K562 (cell line): ENCODE data around the gene HSBP1L1. TPM values are rescaled to one million over a fixed set of nuclear protein-coding genes. Genes with fewer than 3 reads are reported as not detected.

Experiments
- ATAC-seq: fragments of 200-7000 bp; cut with Tn5 transposase; 3 replicates; pipeline ENCODE4 v1.9.1; 2020; ENCODE audit warnings: moderate library complexity
- BruUV-seq: library from RNA; stranded (reverse); fragments of 400-500 nt; replicated peaks from 2 replicates; lab custom pipeline; 2021; lab: Mats Ljungman, UMichigan
- CTCF ChIA-PET: fragments of 300-600 bp; formaldehyde crosslinking; extraction: SDS; loops from one replicate; lab custom pipeline; 2021; ENCODE audit warnings: low intra/inter-chr PET ratio; lab: Yijun Ruan, JAX
- POLR2A ChIA-PET: fragments of 300-600, 350-650 bp; sonication (Branson Sonifier 250); formaldehyde crosslinking; extraction: SDS; loops from one replicate; lab custom pipeline; 2021; ENCODE audit warnings: antibody characterized with exemption, inconsistent platforms; lab: Yijun Ruan, JAX
- DNase-seq, 4 experiments: peaks; one replicate each; pipeline versions ENCODE4 v3.0.0 to v3.0.0-alpha.2; 2011 to 2018; ENCODE audit warnings: low spot score in 3 of 4, mixed read lengths in 3 of 4; ENCODE audit errors: extremely low read depth in 1 of 4
- FAIRE-seq: peaks from 2 replicates; lab custom pipeline; 2011; peaks lifted over from hg19 to GRCh38; lab: Jason Lieb, UNC
- H2AFZ ChIP-seq: 2 replicates; pipeline ENCODE4 v1.6.0; 2011; ENCODE audit warnings: low read depth, low read length, control low read depth, inconsistent platforms
- H3K27ac ChIP-seq: fragments of 200-600 bp; 3 replicates; pipeline ENCODE4 v1.8.0; 2011; ENCODE audit warnings: low read depth, mild to moderate bottlenecking, control low read depth, inconsistent platforms, low read length, moderate library complexity, mixed read lengths; ENCODE audit errors: extremely low read depth
- H3K27me3 ChIP-seq, 2 experiments: fragments of 300-600 bp in 1 of 2; 2 replicates in 1 of 2; 3 replicates in 1 of 2; pipeline versions ENCODE4 v1.6.0 to v1.8.0; 2011; ENCODE audit warnings: inconsistent platforms in 2 of 2, low read length in 2 of 2, mild to moderate bottlenecking in 1 of 2, mixed read lengths in 1 of 2, moderate library complexity in 1 of 2; ENCODE audit not compliant: control insufficient read depth in 2 of 2, insufficient read depth in 2 of 2
- H3K36me3 ChIP-seq: fragments of 300-600 bp; 3 replicates; pipeline ENCODE4 v1.8.0; 2011; ENCODE audit warnings: mild to moderate bottlenecking, low read length, inconsistent platforms; ENCODE audit not compliant: control insufficient read depth, insufficient read depth
- H3K4me1 ChIP-seq, 2 experiments: fragments of 200-600 bp in 1 of 2; replicated peaks in 1 of 2; 2 replicates in 1 of 2; 3 replicates in 1 of 2; pipeline versions ENCODE4 v1.5.1 to v1.8.0; 2011; ENCODE audit warnings: inconsistent platforms in 2 of 2, low read length in 2 of 2, mild to moderate bottlenecking in 1 of 2, mixed read lengths in 1 of 2, moderate library complexity in 1 of 2; ENCODE audit not compliant: control insufficient read depth in 2 of 2, insufficient read depth in 2 of 2
- H3K4me2 ChIP-seq: 2 replicates; pipeline ENCODE4 v1.6.1; 2011; ENCODE audit warnings: low read length, control low read depth, inconsistent platforms, mixed read lengths; ENCODE audit not compliant: insufficient read depth
- H3K4me3 ChIP-seq: fragments of 200-600 bp; sonication (generic), shearing (Covaris generic); 2 replicates; pipeline ENCODE4 v1.5.1; 2016; ENCODE audit warnings: control low read depth, inconsistent platforms
- H3K79me2 ChIP-seq: fragments of 200-600 bp; 3 replicates; pipeline ENCODE4 v1.8.0; 2011; ENCODE audit warnings: low read length, inconsistent platforms; ENCODE audit not compliant: control insufficient read depth, insufficient read depth
- H3K9ac ChIP-seq, 2 experiments: 2 replicates each; pipeline versions ENCODE4 v1.6.0 to v1.6.1; 2011; ENCODE audit warnings: low read depth in 2 of 2, low read length in 2 of 2, control low read depth in 1 of 2, inconsistent platforms in 1 of 2, mild to moderate bottlenecking in 1 of 2, mixed read lengths in 1 of 2; ENCODE audit not compliant: insufficient read depth in 1 of 2
- H3K9me1 ChIP-seq: one replicate; pipeline ENCODE4 v1.6.0; 2011; ENCODE audit warnings: inconsistent platforms, mild to moderate bottlenecking, low read length, moderate library complexity; ENCODE audit not compliant: control insufficient read depth, insufficient read depth
- H3K9me3 ChIP-seq: replicated peaks from 2 replicates; pipeline ENCODE4 v1.5.1; 2011; ENCODE audit warnings: low read depth, low read length, inconsistent platforms; ENCODE audit not compliant: control insufficient read depth, insufficient read depth
- H4K20me1 ChIP-seq: replicated peaks from 2 replicates; pipeline ENCODE4 v1.6.1; 2011; ENCODE audit warnings: low read length, inconsistent platforms, mixed read lengths; ENCODE audit not compliant: control insufficient read depth, insufficient read depth
- BRD4 ChIP-seq: fragments of 200-600 bp; sonication (generic); IDR thresholded peaks from 2 replicates; pipeline ENCODE4 v1.6.1; 2017; ENCODE audit warnings: inconsistent platforms
- CBX8 ChIP-seq: fragments of 200-600 bp; sonication (generic); IDR thresholded peaks from 2 replicates; pipeline ENCODE4 v1.6.1; 2012; ENCODE audit warnings: borderline replicate concordance, mixed run types, low read depth, mild to moderate bottlenecking, moderate library complexity, mixed read lengths, low read length, control low read depth, inconsistent platforms; ENCODE audit not compliant: poor library complexity, severe bottlenecking; ENCODE audit errors: extremely low read depth
- HMG20B ChIP-seq: fragments of 250-450 bp; sonication (Bioruptor Pico); IDR thresholded peaks from 2 replicates; pipeline ENCODE4 v1.5.0; 2021; ENCODE audit warnings: mild to moderate bottlenecking
- HOXB6 ChIP-seq: fragments of 250-450 bp; sonication (Bioruptor Pico); IDR thresholded peaks from 2 replicates; pipeline ENCODE4 v1.5.1; 2022; ENCODE audit warnings: mild to moderate bottlenecking, borderline replicate concordance
- ZNF589 ChIP-seq: fragments of 200-800 bp; sonication (Bioruptor generic); IDR thresholded peaks from 2 replicates; pipeline ENCODE4 v1.6.1; 2016; ENCODE audit warnings: low read depth, missing genetic modification characterization, missing compliant biosample characterization
- WGBS: fragments of 100-300 bp; shearing (Covaris generic); methylation state at CpG from one replicate; pipeline ENCODE4 v1.1.6; 2016; ENCODE audit warnings: low coverage, mixed read lengths; ENCODE audit not compliant: insufficient coverage; ENCODE audit errors: missing lambda C conversion rate; 5-methylcytosine and 5-hydroxymethylcytosine counted together
- in situ Hi-C: fragments of 300-500 bp; cut with MboI; formaldehyde crosslinking; loops from 4 replicates; pipeline ENCODE4 v1.15.0; 2018; ENCODE audit warnings: inconsistent platforms, mixed read lengths
- intact Hi-C: fragments of 100-400 bp; cut with micrococcal nuclease; formaldehyde crosslinking; loops from 2 replicates; pipeline ENCODE4 v1.14.2; 2022
- polyA plus RNA-seq, 8 experiments: library from polyadenylated mRNA; depleted of rRNA in 4 of 8; stranded (reverse) in 5 of 8; unstranded in 3 of 8; fragments of >200 nt; fragmentation: Nextera tagmentation in 2 of 8; fragmentation: Illumina TruSeq in 1 of 8; extraction: Ambion mirVana in 2 of 8; extraction: Trizol in 1 of 8; gene quantifications; 2 replicates each; pipeline versions ENCODE4 v1.2.1 to v1.2.3, GENCODE V29; 2011 to 2014; ENCODE audit warnings: inconsistent platforms in 1 of 8, missing spikeins in 1 of 8
- total RNA-seq, 7 experiments: library from RNA; depleted of rRNA in 6 of 7; stranded (reverse); fragments of >200 nt in 6 of 7; fragmentation: Illumina TruSeq in 2 of 7; extraction: Trizol in 2 of 7; gene quantifications; 2 replicates each; pipeline versions ENCODE4 v1.2.1 to v1.2.3, GENCODE V29; 2011 to 2021; ENCODE audit warnings: low replicate concordance in 1 of 7
- TF ChIP-seq, protein P1 (sequence below): fragments of 450-650 bp; IDR thresholded peaks from 2 replicates; pipeline ENCODE4 v1.6.1; 2016; ENCODE audit warnings: mild to moderate bottlenecking
- TF ChIP-seq, protein P2 (sequence below): fragments of 150-350 bp; IDR thresholded peaks from 2 replicates; pipeline ENCODE4 v1.6.1; 2014; ENCODE audit warnings: low read depth, mild to moderate bottlenecking, low read length, borderline replicate concordance
- TF ChIP-seq, protein P3 (sequence below): fragments of 200-800 bp; sonication (Bioruptor generic); IDR thresholded peaks from 2 replicates; pipeline ENCODE4 v1.6.1; 2017; ENCODE audit warnings: missing genetic modification characterization, missing compliant biosample characterization

HSBP1L1 gene
- total and polyA plus RNA-seq, 9 of the 15 experiments (the other 6 are each of a cell fraction or from before 2014, with no cell fraction given): 0.24 to 0.36 TPM; not detected in 7

DNA sequence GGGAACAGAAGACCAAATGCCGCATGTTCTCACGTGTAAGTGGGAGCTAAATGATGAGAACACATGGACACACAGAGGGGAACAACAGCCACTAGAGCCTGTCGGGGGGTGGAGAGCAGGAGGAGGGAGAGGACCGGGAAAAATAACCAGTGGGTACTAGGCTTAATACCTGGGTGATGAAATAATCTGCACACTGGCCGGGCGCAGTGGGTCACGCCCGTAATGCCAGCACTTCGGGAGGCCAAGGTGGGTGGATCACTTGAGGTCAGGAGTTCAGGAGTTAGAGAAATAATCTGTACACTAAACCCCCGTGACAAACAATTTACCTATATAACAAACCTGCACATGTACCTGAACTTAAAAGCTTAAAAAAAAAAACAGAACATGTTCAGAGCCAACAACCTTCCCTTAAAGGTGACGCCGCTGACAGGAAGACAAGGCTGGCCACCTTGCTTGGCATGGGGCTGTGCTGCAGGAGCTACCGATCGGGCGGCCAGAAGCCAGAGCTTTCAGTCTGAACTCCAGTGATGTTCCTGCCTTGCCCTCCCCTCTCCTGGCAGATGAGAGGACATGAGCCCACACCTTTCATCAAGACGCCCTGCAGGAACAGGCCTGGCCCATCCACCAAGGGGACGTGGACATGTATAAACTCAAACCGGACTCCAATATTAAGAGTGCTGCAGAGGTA lies 24.2 kb upstream of the HSBP1L1 start:
- TF ChIP-seq, protein P1, sequence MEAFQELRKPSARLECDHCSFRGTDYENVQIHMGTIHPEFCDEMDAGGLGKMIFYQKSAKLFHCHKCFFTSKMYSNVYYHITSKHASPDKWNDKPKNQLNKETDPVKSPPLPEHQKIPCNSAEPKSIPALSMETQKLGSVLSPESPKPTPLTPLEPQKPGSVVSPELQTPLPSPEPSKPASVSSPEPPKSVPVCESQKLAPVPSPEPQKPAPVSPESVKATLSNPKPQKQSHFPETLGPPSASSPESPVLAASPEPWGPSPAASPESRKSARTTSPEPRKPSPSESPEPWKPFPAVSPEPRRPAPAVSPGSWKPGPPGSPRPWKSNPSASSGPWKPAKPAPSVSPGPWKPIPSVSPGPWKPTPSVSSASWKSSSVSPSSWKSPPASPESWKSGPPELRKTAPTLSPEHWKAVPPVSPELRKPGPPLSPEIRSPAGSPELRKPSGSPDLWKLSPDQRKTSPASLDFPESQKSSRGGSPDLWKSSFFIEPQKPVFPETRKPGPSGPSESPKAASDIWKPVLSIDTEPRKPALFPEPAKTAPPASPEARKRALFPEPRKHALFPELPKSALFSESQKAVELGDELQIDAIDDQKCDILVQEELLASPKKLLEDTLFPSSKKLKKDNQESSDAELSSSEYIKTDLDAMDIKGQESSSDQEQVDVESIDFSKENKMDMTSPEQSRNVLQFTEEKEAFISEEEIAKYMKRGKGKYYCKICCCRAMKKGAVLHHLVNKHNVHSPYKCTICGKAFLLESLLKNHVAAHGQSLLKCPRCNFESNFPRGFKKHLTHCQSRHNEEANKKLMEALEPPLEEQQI: no peak
- no peak for TF ChIP-seq BRD4
- TF ChIP-seq CBX8: no peak
- TF ChIP-seq HOXB6 (CRISPR knock-in tag): no peak
- no peak for TF ChIP-seq HMG20B (CRISPR knock-in tag)
- TF ChIP-seq, protein P2, sequence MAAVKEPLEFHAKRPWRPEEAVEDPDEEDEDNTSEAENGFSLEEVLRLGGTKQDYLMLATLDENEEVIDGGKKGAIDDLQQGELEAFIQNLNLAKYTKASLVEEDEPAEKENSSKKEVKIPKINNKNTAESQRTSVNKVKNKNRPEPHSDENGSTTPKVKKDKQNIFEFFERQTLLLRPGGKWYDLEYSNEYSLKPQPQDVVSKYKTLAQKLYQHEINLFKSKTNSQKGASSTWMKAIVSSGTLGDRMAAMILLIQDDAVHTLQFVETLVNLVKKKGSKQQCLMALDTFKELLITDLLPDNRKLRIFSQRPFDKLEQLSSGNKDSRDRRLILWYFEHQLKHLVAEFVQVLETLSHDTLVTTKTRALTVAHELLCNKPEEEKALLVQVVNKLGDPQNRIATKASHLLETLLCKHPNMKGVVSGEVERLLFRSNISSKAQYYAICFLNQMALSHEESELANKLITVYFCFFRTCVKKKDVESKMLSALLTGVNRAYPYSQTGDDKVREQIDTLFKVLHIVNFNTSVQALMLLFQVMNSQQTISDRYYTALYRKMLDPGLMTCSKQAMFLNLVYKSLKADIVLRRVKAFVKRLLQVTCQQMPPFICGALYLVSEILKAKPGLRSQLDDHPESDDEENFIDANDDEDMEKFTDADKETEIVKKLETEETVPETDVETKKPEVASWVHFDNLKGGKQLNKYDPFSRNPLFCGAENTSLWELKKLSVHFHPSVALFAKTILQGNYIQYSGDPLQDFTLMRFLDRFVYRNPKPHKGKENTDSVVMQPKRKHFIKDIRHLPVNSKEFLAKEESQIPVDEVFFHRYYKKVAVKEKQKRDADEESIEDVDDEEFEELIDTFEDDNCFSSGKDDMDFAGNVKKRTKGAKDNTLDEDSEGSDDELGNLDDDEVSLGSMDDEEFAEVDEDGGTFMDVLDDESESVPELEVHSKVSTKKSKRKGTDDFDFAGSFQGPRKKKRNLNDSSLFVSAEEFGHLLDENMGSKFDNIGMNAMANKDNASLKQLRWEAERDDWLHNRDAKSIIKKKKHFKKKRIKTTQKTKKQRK: no peak
- TF ChIP-seq, protein P3, sequence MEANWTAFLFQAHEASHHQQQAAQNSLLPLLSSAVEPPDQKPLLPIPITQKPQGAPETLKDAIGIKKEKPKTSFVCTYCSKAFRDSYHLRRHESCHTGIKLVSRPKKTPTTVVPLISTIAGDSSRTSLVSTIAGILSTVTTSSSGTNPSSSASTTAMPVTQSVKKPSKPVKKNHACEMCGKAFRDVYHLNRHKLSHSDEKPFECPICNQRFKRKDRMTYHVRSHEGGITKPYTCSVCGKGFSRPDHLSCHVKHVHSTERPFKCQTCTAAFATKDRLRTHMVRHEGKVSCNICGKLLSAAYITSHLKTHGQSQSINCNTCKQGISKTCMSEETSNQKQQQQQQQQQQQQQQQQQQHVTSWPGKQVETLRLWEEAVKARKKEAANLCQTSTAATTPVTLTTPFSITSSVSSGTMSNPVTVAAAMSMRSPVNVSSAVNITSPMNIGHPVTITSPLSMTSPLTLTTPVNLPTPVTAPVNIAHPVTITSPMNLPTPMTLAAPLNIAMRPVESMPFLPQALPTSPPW (CRISPR knock-in tag): no peak
- no peak for TF ChIP-seq ZNF589 (CRISPR knock-in tag)
- Histone ChIP-seq H3K4me1 (peaks cover 6 to 32% of the 10 kb centered on the region in 2 experiments; a peak in 4 of 5 replicates), H3K9me1 (no peaks in the 10 kb centered on the region), H2AFZ (no peak overlapping the region), H3K27ac (no peak overlapping the region), H3K79me2 (no peaks in the 10 kb centered on the region), H3K9ac (no peak overlapping the region), H3K4me2 (no peak overlapping the region), H3K9me3 (peaks cover 1% of the 10 kb centered on the region; the same call in 1 of the 2 replicates), H3K27me3 (no peaks in the 10 kb centered on the region), H4K20me1 (peaks cover 11% of the 10 kb centered on the region), H3K36me3 (peaks cover 7% of the 10 kb centered on the region), H3K4me3 (no peak overlapping the region)
- no peak for DNase-seq
- no TSS peak for BruUV-seq
- ATAC-seq: no peak
- FAIRE-seq: no peak
- intact Hi-C loops: no loop called here
- WGBS: 96% methylated on average over 8 of the region's 18 CpGs
- in situ Hi-C loops: no loop called here
- POLR2A ChIA-PET: no interaction called here
- CTCF ChIA-PET: no interaction called here
